HT1080 (cell line): ENCODE data around the gene MPEG1. TPM values are rescaled to one million over a fixed set of nuclear protein-coding genes. Genes with fewer than 3 reads are reported as not detected.

ENCODE experiments used
- DNase-seq: peaks from one replicate; pipeline ENCODE4 v3.0.0-alpha.2; 2015; ENCODE audit warnings: low read depth
- polyA plus RNA-seq, 2 experiments: library from polyadenylated mRNA; depleted of rRNA; stranded (reverse); fragments of >200 nt; gene quantifications; 2 replicates each; pipeline ENCODE4 v1.2.3, GENCODE V29; 2015
- total RNA-seq: library from RNA; depleted of rRNA; stranded (reverse); fragments of >200 nt; shearing (Covaris generic); gene quantifications from 2 replicates; pipeline ENCODE4 v1.2.3, GENCODE V29; 2014; rRNA removed

Gene MPEG1
- total RNA-seq, result not detected in 2 replicates
- not detected in 2 replicates for polyA plus RNA-seq (2015; cell fraction: cytosol; rRNA removed)
- not detected in 2 replicates for polyA plus RNA-seq (2015; cell fraction: nucleus; rRNA removed)

GRCh38 chr11:59212744-59213631 lies at the start of gene MPEG1:
TSS of gene MPEG1 (minus strand) at chr11:59212927. CDS start at chr11:59212865, 62 bp downstream.
- DNase-seq, result no peak

GRCh38 chr11:59262177-59262818 lies 49.6 kb upstream of the MPEG1 start:
- no peak for DNase-seq

- DNase-seq, result no peak
Measured at GRCh38 chr11:59261150-59261549, 48.4 kb upstream of the MPEG1 start.

- no peak for DNase-seq
Measured at GRCh38 chr11:59259867-59260475, 47.2 kb upstream of the MPEG1 start.

- DNase-seq, result no peak
Measured at GRCh38 chr11:59259047-59259446, 46.3 kb upstream of the MPEG1 start.

GRCh38 chr11:59255281-59255680 lies 42.6 kb upstream of the MPEG1 start:
- DNase-seq, result no peak

- DNase-seq, result no peak
Measured at GRCh38 chr11:59254286-59254685, 41.6 kb upstream of the MPEG1 start.

- no peak for DNase-seq
Measured at GRCh38 chr11:59253001-59253400, 40.3 kb upstream of the MPEG1 start.

GRCh38 chr11:59249535-59249934 lies 36.8 kb upstream of the MPEG1 start:
- no peak for DNase-seq

GRCh38 chr11:59247531-59248227 lies 35.0 kb upstream of the MPEG1 start:
- DNase-seq, result peak; percentile 55

GRCh38 chr11:59243633-59244032 lies 30.9 kb upstream of the MPEG1 start:
- DNase-seq, result no peak

- no peak for DNase-seq
Measured at GRCh38 chr11:59240322-59240721, 27.6 kb upstream of the MPEG1 start.

- DNase-seq, result no peak
Measured at GRCh38 chr11:59226396-59226795, 13.7 kb upstream of the MPEG1 start.

- no peak for DNase-seq
Measured at GRCh38 chr11:59225017-59225416, 12.3 kb upstream of the MPEG1 start.

GRCh38 chr11:59224351-59224928 lies 11.7 kb upstream of the MPEG1 start:
- DNase-seq, result no peak

- DNase-seq, result no peak
Measured at GRCh38 chr11:59223611-59224010, 10.9 kb upstream of the MPEG1 start.

GRCh38 chr11:59223177-59223576 lies 10.4 kb upstream of the MPEG1 start:
- no peak for DNase-seq

GRCh38 chr11:59222464-59223060 lies 9.8 kb upstream of the MPEG1 start:
- no peak for DNase-seq

GRCh38 chr11:59221441-59221840 lies 8.7 kb upstream of the MPEG1 start:
- DNase-seq, result peak; percentile 36

GRCh38 chr11:59219836-59220235 lies 7.1 kb upstream of the MPEG1 start:
- DNase-seq, result no peak

- DNase-seq, result no peak
Measured at GRCh38 chr11:59218893-59219292, 6.2 kb upstream of the MPEG1 start.
